ENCODE measurements around the gene FGFBP3. TPM values are rescaled to one million over a fixed set of nuclear protein-coding genes. Genes with fewer than 3 reads are reported as not detected.

FGFBP3 gene
- total and polyA plus RNA-seq, 2 of the 4 experiments (the other 2 are of a cell fraction) = under 0.01 to 0.36 TPM

- BruUV-seq (replicated peaks) = no TSS peak
- WGBS, 2 experiments (ENCODE audit: extremely low coverage in 2 of 2, insufficient read length in 1 of 2) = no CpG with 5 or more reads among the region's 1 CpG
- TF ChIP-seq FOS (IDR thresholded peaks at IDR 0.05; ENCODE audit: low read depth, low read length) (no peak), RFX5 (IDR thresholded peaks at IDR 0.05; ENCODE audit: low read depth, low read length) (no peak), POLR2A (IDR thresholded peaks at IDR 0.05; ENCODE audit: low read depth, low read length) (no peak), NFE2L2 (IDR thresholded peaks at IDR 0.05; ENCODE audit: low read depth, low read length) (no peak), CTCF (conservative IDR thresholded peaks at IDR 0.05; ENCODE audit: low read depth, low read length) (no peak), CEBPB (IDR thresholded peaks at IDR 0.05; ENCODE audit: low read depth, low read length) (no peak), CHD1 (IDR thresholded peaks at IDR 0.05; ENCODE audit: low read depth, low read length) (no peak), RCOR1 (IDR thresholded peaks at IDR 0.05; ENCODE audit: insufficient replicate concordance, low read length) (no peak), RAD21 (IDR thresholded peaks at IDR 0.05; ENCODE audit: low read length) (no peak), ELK1 (IDR thresholded peaks at IDR 0.05; ENCODE audit: borderline replicate concordance, low read depth, low read length) (no peak), MAZ (IDR thresholded peaks at IDR 0.05; ENCODE audit: borderline replicate concordance, low read depth, low read length) (no peak), BHLHE40 (IDR thresholded peaks at IDR 0.05; ENCODE audit: low read depth, low read length) (no peak), MXI1 (IDR thresholded peaks at IDR 0.05; ENCODE audit: borderline replicate concordance, low read depth, low read length) (no peak), SMC3 (IDR thresholded peaks at IDR 0.05; ENCODE audit: low read depth, low read length) (no peak), MAFK (IDR thresholded peaks at IDR 0.05; ENCODE audit: low read depth, low read length) (no peak), USF2 (IDR thresholded peaks at IDR 0.05; ENCODE audit: low read depth, low read length) (no peak)
- Histone ChIP-seq H2AK5ac (ENCODE audit: low read depth, low read length) (no peak overlapping the region), H2BK15ac (ENCODE audit: low read depth, low read length) (no peak overlapping the region), H3K18ac (ENCODE audit: low read depth, low read length) (no peak overlapping the region), H4K5ac (ENCODE audit: low read depth, low read length) (no peak overlapping the region), H3K9ac (ENCODE audit: low read depth, low read length) (no peak overlapping the region), H2AK9ac (replicated peaks; ENCODE audit: low read depth, low read length, poor library complexity) (no peak overlapping the region), H2BK20ac (ENCODE audit: low read depth, low read length) (no peak overlapping the region), H3K36me3 (ENCODE audit: control insufficient read depth, insufficient read depth, low read length) (peaks cover 15% of the 10 kb centered on the region), H4K8ac (ENCODE audit: low read depth in 2 of 2, low read length in 2 of 2) (no peak overlapping the region), H3K23ac (ENCODE audit: low read depth, low read length) (no peak overlapping the region), H3K79me1 (ENCODE audit: low read depth in 1 of 2, low read length in 2 of 2) (peaks cover 34 to 69% of the 10 kb centered on the region in 2 experiments), H4K91ac (ENCODE audit: insufficient read depth, low read depth, low read length) (no peak overlapping the region), H3K27me3 (ENCODE audit: control insufficient read depth, insufficient read depth, low read length) (no peaks in the 10 kb centered on the region), H3K9me1 (ENCODE audit: insufficient read depth, low read length) (peaks cover 18% of the 10 kb centered on the region), H3K14ac (replicated peaks; ENCODE audit: low read depth, low read length) (no peak overlapping the region), H4K20me1 (ENCODE audit: insufficient read depth, low read length) (peaks cover 50% of the 10 kb centered on the region), H2AFZ (replicated peaks; ENCODE audit: low read length, poor library complexity) (no peak overlapping the region), H3K9me3 (ENCODE audit: control insufficient read depth, insufficient read depth, low read length) (no peaks in the 10 kb centered on the region), H3K4me3 (ENCODE audit: insufficient read depth, low read depth, low read length) (no peak overlapping the region), H3K4me1 (ENCODE audit: control insufficient read depth, insufficient read depth, low read length) (peaks cover 9% of the 10 kb centered on the region), H2BK120ac (ENCODE audit: low read depth, low read length) (no peak overlapping the region), H2BK5ac (ENCODE audit: low read depth, low read length, poor library complexity, severe bottlenecking) (no peak overlapping the region), H3K4me2 (ENCODE audit: low read depth, low read length) (no peak overlapping the region), H3K56ac (ENCODE audit: extremely low read depth, insufficient read depth, low read length) (no peak overlapping the region), H3K27ac (ENCODE audit: insufficient read depth, low read length) (no peak overlapping the region), H3K4ac (ENCODE audit: low read depth, low read length) (no peak overlapping the region)
- ATAC-seq (ENCODE audit: low read depth) (no peak), DNase-seq (no peak)
- dilution Hi-C loops (cut with HindIII; ENCODE audit: low sequenced_read_pairs, unreplicated experiment) = no loop called here
- ChIA-PET CTCF (interaction anchor here (2.1 kb wide), 1 partner anchor 9 kb away, joined by 6 read pairs; the partner anchor contains the start of gene BTAF1), POLR2A (ENCODE audit: unreplicated experiment) (no interaction called here)
- in situ Hi-C loops (cut with MboI; ENCODE audit: low sequenced_read_pairs) = no loop called here
- intact Hi-C loops (cut with micrococcal nuclease) = no loop called here
Measured at GRCh38 chr10:91932737-91933136, 23.5 kb upstream of the FGFBP3 start.

Data from IMR-90 (cell line).